Measurements from ENCODE around the gene PPM1M.

PPM1M gene

DNA sequence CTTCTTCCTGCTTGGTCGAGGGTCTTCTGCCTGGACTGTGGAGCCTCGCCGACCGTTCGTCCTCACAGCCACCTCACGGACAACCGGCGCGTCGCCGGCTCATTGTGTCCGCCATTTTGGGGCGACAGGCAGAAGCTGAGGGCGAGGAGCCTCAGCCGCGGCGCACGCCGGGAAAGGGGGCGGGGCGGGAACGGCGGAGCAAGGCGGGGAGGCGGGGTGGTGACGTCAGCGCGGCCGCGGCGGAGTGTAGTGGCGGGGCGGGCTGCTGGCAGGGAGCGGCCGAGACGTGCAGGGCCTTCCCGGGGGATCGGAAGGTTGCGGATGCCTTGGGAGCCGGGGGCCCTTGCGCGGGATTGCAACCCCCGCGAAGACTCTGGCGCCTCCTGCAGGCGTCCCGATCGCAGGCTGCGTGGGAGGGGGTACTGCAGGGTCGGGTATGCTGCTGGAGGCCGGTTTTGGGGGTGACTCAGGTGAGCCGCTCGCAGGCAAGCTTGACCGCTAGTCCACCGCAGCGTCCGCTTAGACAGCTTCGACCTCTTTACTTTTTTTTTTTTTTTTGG is 33.0 kb downstream of the PPM1M start, which contains the start of gene WDR82:
Gene WDR82, minus strand, starts transcription at position 140 of the 560 bp plus-strand sequence. CDS start 288 bp downstream, outside the sequence.
- TF ChIP-seq RAD21 (IDR thresholded peaks at IDR 0.05; ENCODE audit: low read depth) (no peak), CREB1 (IDR thresholded peaks at IDR 0.05; ENCODE audit: low read depth) (0 out of 2 replicates have a peak, but pooled peaks have one; percentile 23), TEAD4 (IDR thresholded peaks at IDR 0.05) (0 out of 2 replicates have a peak, but pooled peaks have one; percentile 9), EGR1 (IDR thresholded peaks at IDR 0.05) (peak; percentile 40; the same call in 1 of the 2 replicates), REST (IDR thresholded peaks at IDR 0.05; ENCODE audit: low read depth) (no peak), TAF1 (IDR thresholded peaks at IDR 0.05; ENCODE audit: low read depth) (peak; percentile 96), NFIC (IDR thresholded peaks at IDR 0.05) (no peak), TCF12 (IDR thresholded peaks at IDR 0.05; ENCODE audit: low read depth) (peak; percentile 25), EP300 (IDR thresholded peaks at IDR 0.05; ENCODE audit: borderline replicate concordance) (no peak), YY1 (IDR thresholded peaks at IDR 0.05; ENCODE audit: low read depth) (peak; percentile 96)
- TF ChIP-seq, protein P1, sequence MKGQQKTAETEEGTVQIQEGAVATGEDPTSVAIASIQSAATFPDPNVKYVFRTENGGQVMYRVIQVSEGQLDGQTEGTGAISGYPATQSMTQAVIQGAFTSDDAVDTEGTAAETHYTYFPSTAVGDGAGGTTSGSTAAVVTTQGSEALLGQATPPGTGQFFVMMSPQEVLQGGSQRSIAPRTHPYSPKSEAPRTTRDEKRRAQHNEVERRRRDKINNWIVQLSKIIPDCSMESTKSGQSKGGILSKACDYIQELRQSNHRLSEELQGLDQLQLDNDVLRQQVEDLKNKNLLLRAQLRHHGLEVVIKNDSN (IDR thresholded peaks at IDR 0.05) = no peak

GRCh38 chr3:52279596-52279995 is 34.0 kb downstream of the PPM1M start:
- TF ChIP-seq, protein P1 (IDR thresholded peaks at IDR 0.05) = no peak
- no peak for TF ChIP-seq EP300 (IDR thresholded peaks at IDR 0.05; ENCODE audit: borderline replicate concordance)
- TF ChIP-seq YY1 (IDR thresholded peaks at IDR 0.05; ENCODE audit: low read depth) = no peak
- TF ChIP-seq TCF12 (IDR thresholded peaks at IDR 0.05; ENCODE audit: low read depth) = no peak
- TF ChIP-seq FOXM1 (IDR thresholded peaks at IDR 0.05; ENCODE audit: borderline replicate concordance, low read depth) = no peak
- TF ChIP-seq RAD21 (IDR thresholded peaks at IDR 0.05; ENCODE audit: low read depth) = no peak
- TF ChIP-seq ZBTB7A (IDR thresholded peaks at IDR 0.05; ENCODE audit: low read depth) = no peak
- no peak for TF ChIP-seq REST (IDR thresholded peaks at IDR 0.05; ENCODE audit: low read depth)
- no peak for TF ChIP-seq TAF1 (IDR thresholded peaks at IDR 0.05; ENCODE audit: low read depth)
- no peak for TF ChIP-seq MAX (IDR thresholded peaks at IDR 0.05)
- TF ChIP-seq CREB1 (IDR thresholded peaks at IDR 0.05; ENCODE audit: low read depth) = no peak
- no peak for TF ChIP-seq CEBPB (IDR thresholded peaks at IDR 0.05)
- TF ChIP-seq TEAD4 (IDR thresholded peaks at IDR 0.05) = no peak
- no peak for TF ChIP-seq NFIC (IDR thresholded peaks at IDR 0.05)
- no peak for TF ChIP-seq EGR1 (IDR thresholded peaks at IDR 0.05)

- peak; percentile 67; the same call in 1 of the 2 replicates for TF ChIP-seq NFIC (IDR thresholded peaks at IDR 0.05)
- TF ChIP-seq EP300 (IDR thresholded peaks at IDR 0.05; ENCODE audit: borderline replicate concordance) = no peak
Observed at GRCh38 chr3:52280050-52280461, 34.5 kb downstream of the PPM1M start.

- TF ChIP-seq TCF12 (IDR thresholded peaks at IDR 0.05; ENCODE audit: low read depth) (no peak), CREB1 (IDR thresholded peaks at IDR 0.05; ENCODE audit: low read depth) (no peak), FOXM1 (IDR thresholded peaks at IDR 0.05; ENCODE audit: borderline replicate concordance, low read depth) (no peak), RAD21 (IDR thresholded peaks at IDR 0.05; ENCODE audit: low read depth) (no peak), CEBPB (IDR thresholded peaks at IDR 0.05) (no peak), EGR1 (IDR thresholded peaks at IDR 0.05) (no peak), TEAD4 (IDR thresholded peaks at IDR 0.05) (no peak), TAF1 (IDR thresholded peaks at IDR 0.05; ENCODE audit: low read depth) (no peak), MAX (IDR thresholded peaks at IDR 0.05) (no peak), EP300 (IDR thresholded peaks at IDR 0.05; ENCODE audit: borderline replicate concordance) (no peak), REST (IDR thresholded peaks at IDR 0.05; ENCODE audit: low read depth) (no peak), ZBTB7A (IDR thresholded peaks at IDR 0.05; ENCODE audit: low read depth) (no peak), NFIC (IDR thresholded peaks at IDR 0.05) (no peak), YY1 (IDR thresholded peaks at IDR 0.05; ENCODE audit: low read depth) (no peak)
- TF ChIP-seq, protein P1 (IDR thresholded peaks at IDR 0.05) = no peak
Observed at GRCh38 chr3:52281981-52282801, 36.6 kb downstream of the PPM1M start.

All from Ishikawa (cell line).